ENCODE measurements around the gene SPSB1. TPM values are rescaled to one million over a fixed set of nuclear protein-coding genes. Genes with fewer than 3 reads are reported as not detected.
A peak's percentile ranks its signal among the peaks of the same experiment; 100 is the strongest.

The SPSB1 gene
- total RNA-seq, 2 donors from 2014 or later = 29.0 to 57.1 TPM

DNA sequence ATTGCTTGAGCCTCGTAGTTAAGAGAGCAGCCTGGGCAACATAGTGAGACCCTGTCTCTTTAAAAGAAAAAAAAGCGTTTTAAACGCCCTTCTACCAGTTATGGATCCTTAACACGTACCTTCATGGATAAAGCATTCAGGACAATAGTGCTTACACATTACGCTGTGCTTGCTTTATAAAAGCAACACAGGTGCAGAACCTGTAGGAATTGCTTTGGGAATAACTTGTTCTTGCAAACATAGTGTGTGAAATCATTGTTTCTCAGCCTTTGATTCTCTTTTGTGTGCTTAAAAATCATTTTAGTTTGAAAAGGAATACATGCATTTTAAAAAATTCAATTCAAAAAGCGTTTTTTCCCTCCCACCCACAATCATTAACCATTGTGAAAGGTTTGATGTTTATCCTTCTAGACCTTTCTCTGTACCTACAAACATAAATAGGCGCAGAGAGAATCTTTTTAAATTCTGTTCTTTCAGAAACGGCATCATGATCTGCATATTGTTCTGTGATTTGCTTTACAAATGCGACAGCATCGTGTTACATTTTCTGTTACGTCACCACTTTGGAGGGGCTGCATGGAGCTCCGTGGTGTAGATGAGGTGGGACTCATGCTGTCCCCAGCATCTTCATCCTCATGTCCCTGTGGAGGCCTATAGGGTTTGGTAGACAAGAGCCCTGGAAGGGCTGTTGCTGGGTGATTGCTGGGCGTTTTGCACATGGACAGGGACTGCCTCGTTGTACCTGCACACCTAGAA lies 54.6 kb downstream of the SPSB1 start:
- Histone ChIP-seq H3K27me3 (replicated peaks; ENCODE audit: insufficient read depth) (no peaks in the 10 kb centered on the region), H3K4me1 (replicated peaks) (peaks cover 3% of the 10 kb centered on the region)
- no peak for TF ChIP-seq POLR2AphosphoS5 (IDR thresholded peaks at IDR 0.05)

DNA sequence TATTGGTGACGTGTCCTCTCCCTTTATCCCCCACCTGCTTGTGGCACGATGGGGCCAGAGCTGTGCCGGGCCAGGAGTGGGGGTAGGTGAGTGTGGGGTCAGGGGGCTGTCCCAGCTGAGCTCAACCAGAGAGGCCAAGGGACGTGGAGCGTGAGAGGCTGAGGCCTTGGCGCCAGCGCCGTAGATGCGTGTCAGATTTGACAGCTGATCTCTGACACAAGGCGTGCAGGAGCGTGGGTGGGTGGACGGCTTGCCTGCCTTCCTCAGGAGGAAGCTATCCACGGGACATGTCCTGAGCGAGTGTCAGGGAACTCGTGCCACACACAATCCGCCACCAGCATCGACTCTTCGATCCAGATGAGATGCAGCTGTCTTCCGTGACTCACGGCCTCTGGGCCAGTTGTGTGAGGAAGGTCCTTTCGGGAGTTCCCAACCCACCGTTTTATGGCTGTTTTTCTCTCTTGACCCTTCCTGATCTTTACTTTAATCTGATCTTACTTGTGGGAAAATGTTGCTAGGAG lies 56.7 kb downstream of the SPSB1 start:
- Histone ChIP-seq H3K4me3 (no peak overlapping the region), H3K4me1 (replicated peaks) (peaks cover 4% of the 10 kb centered on the region), H3K27ac (no peak overlapping the region), H3K9me3 (no peaks in the 10 kb centered on the region), H3K27me3 (replicated peaks; ENCODE audit: insufficient read depth) (no peaks in the 10 kb centered on the region), H3K36me3 (no peaks in the 10 kb centered on the region)
- intact Hi-C loops (cut with DNase I) = no loop called here
- WGBS = 66% methylated on average over 22 of the region's 22 CpGs
- TF ChIP-seq, protein P1, sequence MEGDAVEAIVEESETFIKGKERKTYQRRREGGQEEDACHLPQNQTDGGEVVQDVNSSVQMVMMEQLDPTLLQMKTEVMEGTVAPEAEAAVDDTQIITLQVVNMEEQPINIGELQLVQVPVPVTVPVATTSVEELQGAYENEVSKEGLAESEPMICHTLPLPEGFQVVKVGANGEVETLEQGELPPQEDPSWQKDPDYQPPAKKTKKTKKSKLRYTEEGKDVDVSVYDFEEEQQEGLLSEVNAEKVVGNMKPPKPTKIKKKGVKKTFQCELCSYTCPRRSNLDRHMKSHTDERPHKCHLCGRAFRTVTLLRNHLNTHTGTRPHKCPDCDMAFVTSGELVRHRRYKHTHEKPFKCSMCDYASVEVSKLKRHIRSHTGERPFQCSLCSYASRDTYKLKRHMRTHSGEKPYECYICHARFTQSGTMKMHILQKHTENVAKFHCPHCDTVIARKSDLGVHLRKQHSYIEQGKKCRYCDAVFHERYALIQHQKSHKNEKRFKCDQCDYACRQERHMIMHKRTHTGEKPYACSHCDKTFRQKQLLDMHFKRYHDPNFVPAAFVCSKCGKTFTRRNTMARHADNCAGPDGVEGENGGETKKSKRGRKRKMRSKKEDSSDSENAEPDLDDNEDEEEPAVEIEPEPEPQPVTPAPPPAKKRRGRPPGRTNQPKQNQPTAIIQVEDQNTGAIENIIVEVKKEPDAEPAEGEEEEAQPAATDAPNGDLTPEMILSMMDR (IDR thresholded peaks at IDR 0.05) = no peak
- TF ChIP-seq POLR2AphosphoS5 (IDR thresholded peaks at IDR 0.05) = no peak
- TF ChIP-seq POLR2A (IDR thresholded peaks at IDR 0.05) = no peak
- DNase-seq (ENCODE audit: low spot score) = no peak

More for the DNA sequence above, 54.6 kb downstream of the SPSB1 start:
- intact Hi-C loops (cut with DNase I) = no loop called here
- no peaks in the 10 kb centered on the region for H3K9me3 ChIP-seq
- DNase-seq (ENCODE audit: low spot score) = no peak
- H3K36me3 ChIP-seq = no peaks in the 10 kb centered on the region
- no peak overlapping the region for H3K4me3 ChIP-seq
- WGBS = 72% methylated on average over 14 of the region's 14 CpGs
- no peak overlapping the region for H3K27ac ChIP-seq

DNA sequence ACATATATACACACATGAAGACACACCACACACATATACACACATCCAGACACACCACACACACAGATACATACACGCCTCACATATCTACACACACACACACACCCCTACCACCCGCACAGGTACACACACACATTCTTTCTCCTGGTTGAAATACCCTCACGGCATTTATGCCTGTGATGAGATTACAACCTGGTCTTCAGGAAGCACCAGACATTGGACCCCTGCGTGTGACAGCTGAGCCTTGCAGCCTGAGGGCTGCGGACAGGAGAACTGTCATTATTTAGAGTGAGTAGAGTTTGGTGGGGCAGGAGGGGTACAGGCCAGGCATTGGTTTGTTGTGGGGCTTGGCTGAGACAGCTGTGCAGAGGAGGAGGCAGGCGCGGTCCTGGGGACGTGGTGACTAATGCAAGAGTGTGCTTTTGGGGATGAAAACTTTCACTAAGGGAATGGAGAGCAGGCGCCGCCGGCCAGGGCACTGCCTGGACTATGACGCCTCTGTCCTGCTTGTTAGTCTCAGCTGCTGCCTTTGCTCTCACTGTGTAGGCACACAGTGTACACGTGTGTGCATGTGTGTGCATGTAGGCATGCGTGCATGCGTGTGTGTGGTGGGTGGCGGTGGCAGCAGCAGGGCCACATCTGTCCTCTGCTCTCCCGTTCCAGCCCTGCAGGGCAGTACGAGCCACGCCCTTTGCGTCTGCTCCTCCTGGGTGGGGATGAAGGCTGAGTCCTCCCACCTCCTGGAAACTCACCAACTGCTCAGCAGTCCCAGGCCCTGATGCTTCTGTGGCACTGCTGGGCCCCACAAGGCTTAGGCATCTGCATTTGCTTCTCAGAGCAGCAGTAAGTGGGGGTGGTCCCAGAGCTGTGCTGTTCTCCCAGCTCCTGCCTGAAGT lies 57.6 kb downstream of the SPSB1 start:
- 70% methylated on average over 20 of the region's 20 CpGs for WGBS
- Histone ChIP-seq H3K27ac (no peak overlapping the region), H3K4me1 (replicated peaks) (peaks cover 4% of the 10 kb centered on the region), H3K36me3 (no peaks in the 10 kb centered on the region), H3K4me3 (no peak overlapping the region), H3K27me3 (replicated peaks; ENCODE audit: insufficient read depth) (no peaks in the 10 kb centered on the region), H3K9me3 (no peaks in the 10 kb centered on the region)
- intact Hi-C loops (cut with DNase I) = no loop called here
- no peak for DNase-seq (ENCODE audit: low spot score)
- TF ChIP-seq POLR2AphosphoS5 (IDR thresholded peaks at IDR 0.05) = no peak

DNA sequence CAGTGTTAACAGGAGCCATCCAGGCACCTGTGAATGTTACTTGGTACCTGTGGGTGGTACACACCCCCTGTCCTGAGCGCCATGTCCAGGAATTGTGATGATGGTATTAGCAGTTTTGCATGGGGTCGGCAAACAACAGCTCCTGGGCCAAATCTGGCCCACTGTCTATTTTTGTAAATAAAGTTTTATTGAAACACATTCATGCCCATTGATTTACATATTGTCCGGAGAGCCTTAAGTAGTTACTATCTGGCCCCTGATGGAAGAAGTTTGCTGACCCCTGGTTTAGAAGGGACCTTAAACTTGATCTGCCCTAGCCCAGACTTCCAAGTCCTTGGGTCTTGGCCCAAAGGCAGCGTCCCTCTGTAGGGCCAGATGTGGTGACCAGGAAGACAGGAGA lies 58.3 kb downstream of the SPSB1 start:
- no peak overlapping the region for H3K4me3 ChIP-seq
- H3K27ac ChIP-seq = no peak overlapping the region
- TF ChIP-seq POLR2AphosphoS5 (IDR thresholded peaks at IDR 0.05) (no peak), POLR2A (IDR thresholded peaks at IDR 0.05) (no peak)
- TF ChIP-seq, protein P1 (IDR thresholded peaks at IDR 0.05) = no peak
- H3K36me3 ChIP-seq = no peaks in the 10 kb centered on the region
- no peak for DNase-seq (ENCODE audit: low spot score)
- H3K27me3 ChIP-seq (replicated peaks; ENCODE audit: insufficient read depth) = no peaks in the 10 kb centered on the region
- H3K9me3 ChIP-seq = no peaks in the 10 kb centered on the region
- peaks cover 4% of the 10 kb centered on the region for H3K4me1 ChIP-seq (replicated peaks)
- WGBS = 94% methylated on average over 4 of the region's 4 CpGs
- intact Hi-C loops (cut with DNase I) = no loop called here

DNA sequence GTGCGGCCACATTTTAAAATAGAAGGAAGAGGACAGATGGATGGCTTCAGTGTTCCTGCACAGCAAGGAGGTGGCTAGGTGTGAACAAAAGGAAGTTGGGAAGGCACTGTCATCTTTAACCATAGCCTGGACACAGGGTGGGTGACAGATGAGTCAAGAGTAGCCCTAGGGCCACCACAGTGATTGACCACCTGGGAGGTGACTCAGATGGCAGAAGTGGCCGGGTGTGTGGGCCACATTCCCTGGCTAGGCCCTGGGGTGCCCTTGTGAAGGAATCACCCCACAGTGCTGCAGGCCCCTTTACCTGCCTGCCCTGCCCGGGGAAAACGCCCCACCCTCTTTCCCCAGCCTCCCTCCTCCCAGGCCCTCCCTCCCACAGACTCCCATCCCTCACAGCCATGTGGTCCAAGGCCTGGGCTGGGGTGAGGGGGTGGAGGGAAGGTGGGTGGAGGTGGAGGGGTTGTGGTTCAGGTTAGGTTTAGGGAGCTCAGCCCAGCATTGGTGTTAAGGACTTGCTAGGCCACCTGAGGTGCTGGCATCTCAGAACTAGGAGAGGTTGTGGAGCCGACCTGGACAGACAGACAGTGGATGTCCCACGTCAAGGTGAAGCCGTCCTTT lies 59.1 kb downstream of the SPSB1 start:
- Histone ChIP-seq H3K4me1 (replicated peaks) (peaks cover 4% of the 10 kb centered on the region), H3K9me3 (no peaks in the 10 kb centered on the region), H3K27me3 (replicated peaks; ENCODE audit: insufficient read depth) (no peaks in the 10 kb centered on the region), H3K4me3 (no peak overlapping the region), H3K27ac (peak overlapping the region; percentile 12 to 24), H3K36me3 (peaks cover 0 to 3% of the 10 kb centered on the region in 2 donors)
- TF ChIP-seq POLR2AphosphoS5 (IDR thresholded peaks at IDR 0.05) = no peak
- TF ChIP-seq, protein P1 (IDR thresholded peaks at IDR 0.05) = no peak
- no peak for TF ChIP-seq POLR2A (IDR thresholded peaks at IDR 0.05)
- intact Hi-C loops (cut with DNase I) = no loop called here
- WGBS = 85% methylated on average over 7 of the region's 7 CpGs
- DNase-seq (ENCODE audit: low spot score) = no peak

All from prostate gland (tissue), 2 donors.